ENCODE data around the gene RNU2-1.
"Not testable (repeated sequence)": the region's sequence is repeated elsewhere in the genome, so short reads cannot be mapped to it uniquely, and the experiment has no call there.

The RNU2-1 gene

DNA sequence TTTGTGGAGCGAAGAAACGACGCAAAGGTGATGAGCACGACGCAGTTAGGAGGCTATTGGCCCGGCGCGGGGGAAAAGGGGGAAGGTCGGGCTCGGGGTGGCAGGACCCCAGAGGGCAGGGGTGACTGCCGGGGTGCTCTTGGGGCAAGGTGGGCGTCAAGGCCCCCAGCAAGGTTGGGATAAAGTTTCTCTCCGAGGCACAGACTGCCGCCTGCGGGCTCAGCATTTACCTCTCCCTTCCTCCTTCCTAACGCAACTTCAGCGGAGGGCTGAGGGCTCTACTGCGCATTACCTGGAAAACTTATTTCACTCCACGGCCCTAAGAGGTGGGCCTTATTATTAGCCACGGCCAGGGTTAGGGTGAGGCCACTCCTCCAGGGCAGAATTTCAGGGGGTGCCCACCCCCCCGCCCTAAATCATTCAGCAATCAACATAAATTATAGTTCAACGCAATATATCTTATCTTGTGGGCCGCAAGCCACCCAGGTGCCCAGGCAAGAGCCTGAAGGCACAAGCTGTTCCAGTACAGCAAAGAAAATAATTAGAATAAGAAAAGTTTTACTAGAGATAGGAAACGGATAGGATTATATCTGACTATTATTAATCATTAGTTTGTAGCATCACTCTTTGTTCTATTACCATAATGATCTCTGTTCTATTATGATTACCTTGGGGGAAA is 1.6 kb downstream of the RNU2-1 start:
- H3K4me2 ChIP-seq (ENCODE audit: insufficient read depth, low read length, poor library complexity, severe bottlenecking); H2BK12ac ChIP-seq (ENCODE audit: low read length); H3K9ac ChIP-seq (ENCODE audit: low read depth, low read length, poor library complexity); H2BK5ac ChIP-seq (ENCODE audit: low read length); H3K18ac ChIP-seq (ENCODE audit: low read length); H4K8ac ChIP-seq (ENCODE audit: low read depth, low read length); H3K27ac ChIP-seq (replicated peaks; ENCODE audit: low read length); H2AFZ ChIP-seq (ENCODE audit: low read length); H2AK5ac ChIP-seq (ENCODE audit: low read depth, low read length); H3K14ac ChIP-seq (ENCODE audit: low read length); H3K4ac ChIP-seq (ENCODE audit: low read length); H4K91ac ChIP-seq (ENCODE audit: low read depth, low read length, poor library complexity); H3K79me1 ChIP-seq (ENCODE audit: low read depth, low read length); H3K4me3 ChIP-seq (ENCODE audit: low read length in 2 of 2); H2BK15ac ChIP-seq (ENCODE audit: low read length); H3K27me3 ChIP-seq (ENCODE audit: control insufficient read depth in 3 of 3, insufficient read depth in 3 of 3, low read depth in 1 of 3, low read length in 3 of 3); H3K4me1 ChIP-seq (ENCODE audit: control insufficient read depth in 2 of 2, insufficient read depth in 1 of 2, low read depth in 1 of 2, low read length in 2 of 2); H3K23ac ChIP-seq (ENCODE audit: low read depth, low read length, poor library complexity); H2BK120ac ChIP-seq (ENCODE audit: low read depth, low read length); H3K36me3 ChIP-seq (replicated peaks in 1 of 2; ENCODE audit: control insufficient read depth in 2 of 2, insufficient read depth in 2 of 2, low read length in 2 of 2); H3K9me3 ChIP-seq (replicated peaks in 1 of 2; ENCODE audit: control insufficient read depth in 2 of 2, insufficient read depth in 1 of 2, low read depth in 1 of 2, low read length in 2 of 2); DNase-seq (ENCODE audit: low spot score): not testable (repeated sequence)
- WGBS, 2 donors (ENCODE audit: extremely low coverage in 2 of 2, insufficient read length in 2 of 2, insufficient replicate concordance in 1 of 2) = no CpG with 5 or more reads among the region's 24 CpGs

DNA sequence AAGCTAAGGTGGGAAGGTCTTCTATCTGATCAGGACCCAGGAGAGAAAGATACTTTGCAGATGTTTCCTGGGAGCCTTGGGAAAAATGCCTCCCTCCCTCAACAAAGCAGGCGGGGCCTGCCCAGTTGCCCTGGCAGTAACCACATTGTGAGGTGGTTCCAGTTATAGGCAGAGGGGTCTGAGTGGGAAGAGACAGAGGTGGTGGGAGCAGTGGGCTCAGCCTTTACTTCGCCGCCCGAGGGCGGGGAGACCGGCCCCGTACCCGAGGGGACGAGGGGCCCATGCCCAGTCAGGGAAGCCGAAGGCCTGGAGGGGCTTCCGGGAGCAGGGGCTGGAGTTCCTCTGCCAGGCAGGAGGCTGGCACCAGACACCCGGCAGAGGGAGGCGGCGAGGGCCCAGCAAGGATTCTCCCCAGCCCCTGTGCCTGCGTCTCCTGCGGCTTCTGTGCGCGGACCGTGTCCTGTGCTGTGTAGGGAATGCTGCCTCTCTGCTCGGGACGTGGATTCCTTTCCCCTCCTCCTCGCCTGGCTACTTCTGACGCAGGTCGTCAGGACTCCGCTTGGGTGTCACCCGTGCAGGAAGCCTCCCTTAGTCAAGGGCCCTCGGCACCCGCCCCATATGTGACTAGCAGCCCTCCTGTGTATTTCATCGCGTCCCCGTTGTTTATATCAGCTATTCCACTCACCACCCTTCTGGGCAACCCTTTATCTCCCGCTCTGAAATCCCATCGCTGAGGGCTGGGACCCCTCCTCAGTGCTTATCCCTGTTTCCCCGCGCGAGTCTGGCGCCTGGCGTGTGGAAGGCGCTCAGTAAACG is 2.4 kb downstream of the RNU2-1 start:
- H3K4me3 ChIP-seq (ENCODE audit: low read length in 2 of 2); H2AK5ac ChIP-seq (ENCODE audit: low read depth, low read length); H2BK12ac ChIP-seq (ENCODE audit: low read length); H3K9ac ChIP-seq (ENCODE audit: low read depth, low read length, poor library complexity); H3K14ac ChIP-seq (ENCODE audit: low read length); H3K23ac ChIP-seq (ENCODE audit: low read depth, low read length, poor library complexity); H2AFZ ChIP-seq (ENCODE audit: low read length); H3K36me3 ChIP-seq (replicated peaks in 1 of 2; ENCODE audit: control insufficient read depth in 2 of 2, insufficient read depth in 2 of 2, low read length in 2 of 2); H4K8ac ChIP-seq (ENCODE audit: low read depth, low read length); H2BK15ac ChIP-seq (ENCODE audit: low read length); H2BK120ac ChIP-seq (ENCODE audit: low read depth, low read length); H3K4me1 ChIP-seq (ENCODE audit: control insufficient read depth in 2 of 2, insufficient read depth in 1 of 2, low read depth in 1 of 2, low read length in 2 of 2); H3K4ac ChIP-seq (ENCODE audit: low read length); DNase-seq (ENCODE audit: low spot score); H3K4me2 ChIP-seq (ENCODE audit: insufficient read depth, low read length, poor library complexity, severe bottlenecking); H3K27me3 ChIP-seq (ENCODE audit: control insufficient read depth in 3 of 3, insufficient read depth in 3 of 3, low read depth in 1 of 3, low read length in 3 of 3); H4K91ac ChIP-seq (ENCODE audit: low read depth, low read length, poor library complexity); H3K9me3 ChIP-seq (replicated peaks in 1 of 2; ENCODE audit: control insufficient read depth in 2 of 2, insufficient read depth in 1 of 2, low read depth in 1 of 2, low read length in 2 of 2); H3K27ac ChIP-seq (replicated peaks; ENCODE audit: low read length); H3K79me1 ChIP-seq (ENCODE audit: low read depth, low read length); H2BK5ac ChIP-seq (ENCODE audit: low read length); H3K18ac ChIP-seq (ENCODE audit: low read length): not testable (repeated sequence)
- no CpG with 5 or more reads among the region's 40 CpGs for WGBS, 2 donors (ENCODE audit: extremely low coverage in 2 of 2, insufficient read length in 2 of 2, insufficient replicate concordance in 1 of 2)

DNA sequence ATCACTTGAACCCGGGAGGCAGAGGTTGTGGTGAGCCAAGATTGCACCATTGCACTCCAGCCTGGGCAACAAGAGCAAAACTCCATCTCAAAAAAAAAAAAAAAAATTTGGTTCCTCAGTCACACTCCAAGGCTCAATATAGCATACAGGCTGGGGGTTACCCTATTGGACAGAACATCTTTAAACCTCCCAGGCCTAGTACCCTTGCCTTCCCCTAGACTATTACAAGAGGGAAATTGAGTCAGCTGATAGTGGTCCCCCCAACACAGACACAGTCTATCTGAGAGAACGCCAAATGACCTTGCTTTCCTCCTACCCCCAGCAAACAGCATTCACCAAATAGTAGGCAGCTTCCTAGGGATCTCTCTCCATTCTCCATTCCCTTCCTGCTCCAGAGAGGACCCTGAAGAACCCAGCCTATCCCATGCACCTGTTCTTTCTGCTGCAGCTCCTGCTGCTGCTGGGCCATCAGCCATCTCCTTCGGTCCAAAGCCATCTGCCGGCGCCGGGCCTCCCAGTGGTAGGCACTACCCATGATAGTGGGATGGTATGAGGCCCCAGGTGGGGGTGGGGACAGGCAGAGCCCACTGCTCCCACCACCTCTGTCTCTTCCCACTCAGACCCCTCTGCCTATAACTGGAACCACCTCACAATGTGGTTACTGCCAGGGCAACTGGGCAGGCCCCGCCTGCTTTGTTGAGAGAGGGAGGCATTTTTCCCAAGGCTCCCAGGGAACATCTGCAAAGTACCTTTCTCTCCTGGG is 5.6 kb downstream of the RNU2-1 start, which contains the start of gene CCDC200:
CCDC200 (minus strand) TSS at position 604 of the 763 bp plus-strand sequence; CDS start at position 535, 69 bp downstream.
- not testable (repeated sequence) for H3K4ac ChIP-seq (ENCODE audit: low read length); H3K9ac ChIP-seq (ENCODE audit: low read depth, low read length, poor library complexity); H3K4me1 ChIP-seq (ENCODE audit: control insufficient read depth in 2 of 2, insufficient read depth in 1 of 2, low read depth in 1 of 2, low read length in 2 of 2); H3K27me3 ChIP-seq (ENCODE audit: control insufficient read depth in 3 of 3, insufficient read depth in 3 of 3, low read depth in 1 of 3, low read length in 3 of 3); H3K4me2 ChIP-seq (ENCODE audit: insufficient read depth, low read length, poor library complexity, severe bottlenecking); H3K9me3 ChIP-seq (replicated peaks in 1 of 2; ENCODE audit: control insufficient read depth in 2 of 2, insufficient read depth in 1 of 2, low read depth in 1 of 2, low read length in 2 of 2); H3K18ac ChIP-seq (ENCODE audit: low read length); H3K27ac ChIP-seq (replicated peaks; ENCODE audit: low read length); H3K14ac ChIP-seq (ENCODE audit: low read length); H4K8ac ChIP-seq (ENCODE audit: low read depth, low read length); H3K4me3 ChIP-seq (ENCODE audit: low read length in 2 of 2); H2AFZ ChIP-seq (ENCODE audit: low read length); H4K91ac ChIP-seq (ENCODE audit: low read depth, low read length, poor library complexity); H3K79me1 ChIP-seq (ENCODE audit: low read depth, low read length); H2BK12ac ChIP-seq (ENCODE audit: low read length); H3K23ac ChIP-seq (ENCODE audit: low read depth, low read length, poor library complexity); H3K36me3 ChIP-seq (replicated peaks in 1 of 2; ENCODE audit: control insufficient read depth in 2 of 2, insufficient read depth in 2 of 2, low read length in 2 of 2); H2AK5ac ChIP-seq (ENCODE audit: low read depth, low read length); H2BK15ac ChIP-seq (ENCODE audit: low read length); DNase-seq (ENCODE audit: low spot score); H2BK120ac ChIP-seq (ENCODE audit: low read depth, low read length); H2BK5ac ChIP-seq (ENCODE audit: low read length)
- WGBS, 2 donors (ENCODE audit: extremely low coverage in 2 of 2, insufficient read length in 2 of 2, insufficient replicate concordance in 1 of 2) = no CpG with 5 or more reads among the region's 7 CpGs

DNA sequence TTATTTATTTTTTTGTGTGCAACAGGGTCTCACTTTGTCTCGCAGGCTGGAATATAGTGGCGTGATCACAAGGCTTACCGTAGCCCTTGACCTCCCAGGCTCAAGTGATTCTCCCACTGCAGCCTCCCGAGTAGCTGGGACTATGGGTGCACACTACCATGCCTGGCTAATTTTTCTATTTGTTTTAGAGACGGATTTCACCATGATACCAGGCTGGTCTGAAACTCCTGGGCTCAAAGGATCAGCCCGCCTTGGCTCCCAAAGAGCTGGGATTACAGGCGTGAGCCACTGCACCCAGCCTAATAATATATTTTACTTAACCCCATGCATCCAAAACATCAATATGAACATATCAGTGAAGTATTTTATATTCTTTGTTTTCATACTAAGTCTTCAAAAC is 7.4 kb downstream of the RNU2-1 start:
- no CpG with 5 or more reads among the region's 7 CpGs for WGBS, 2 donors (ENCODE audit: extremely low coverage in 2 of 2, insufficient read length in 2 of 2, insufficient replicate concordance in 1 of 2)
- H3K27me3 ChIP-seq (ENCODE audit: control insufficient read depth in 3 of 3, insufficient read depth in 3 of 3, low read depth in 1 of 3, low read length in 3 of 3) = no peaks in the 10 kb centered on the region
- H3K23ac ChIP-seq (ENCODE audit: low read depth, low read length, poor library complexity) = no peak overlapping the region
- H3K79me1 ChIP-seq (ENCODE audit: low read depth, low read length) = no peaks in the 10 kb centered on the region
- no peak overlapping the region for H4K8ac ChIP-seq (ENCODE audit: low read depth, low read length)
- H2AFZ ChIP-seq (ENCODE audit: low read length) = no peak overlapping the region
- no peak overlapping the region for H3K9ac ChIP-seq (ENCODE audit: low read depth, low read length, poor library complexity)
- no peak overlapping the region for H3K27ac ChIP-seq (replicated peaks; ENCODE audit: low read length)
- no peak overlapping the region for H3K4me3 ChIP-seq (ENCODE audit: low read length in 2 of 2)
- no peak overlapping the region for H2BK15ac ChIP-seq (ENCODE audit: low read length)
- no peak overlapping the region for H4K91ac ChIP-seq (ENCODE audit: low read depth, low read length, poor library complexity)
- H3K4me1 ChIP-seq (ENCODE audit: control insufficient read depth in 2 of 2, insufficient read depth in 1 of 2, low read depth in 1 of 2, low read length in 2 of 2) = no peaks in the 10 kb centered on the region
- H3K14ac ChIP-seq (ENCODE audit: low read length) = no peak overlapping the region
- H2BK12ac ChIP-seq (ENCODE audit: low read length) = no peak overlapping the region
- H3K4ac ChIP-seq (ENCODE audit: low read length) = no peak overlapping the region
- no peaks in the 10 kb centered on the region for H3K9me3 ChIP-seq (replicated peaks in 1 of 2; ENCODE audit: control insufficient read depth in 2 of 2, insufficient read depth in 1 of 2, low read depth in 1 of 2, low read length in 2 of 2)
- H2BK120ac ChIP-seq (ENCODE audit: low read depth, low read length) = no peak overlapping the region
- H3K36me3 ChIP-seq (replicated peaks in 1 of 2; ENCODE audit: control insufficient read depth in 2 of 2, insufficient read depth in 2 of 2, low read length in 2 of 2) = no peaks in the 10 kb centered on the region
- DNase-seq (ENCODE audit: low spot score) = no peak
- H3K4me2 ChIP-seq (ENCODE audit: insufficient read depth, low read length, poor library complexity, severe bottlenecking) = no peak overlapping the region
- H2AK5ac ChIP-seq (ENCODE audit: low read depth, low read length) = no peak overlapping the region
- H2BK5ac ChIP-seq (ENCODE audit: low read length) = no peak overlapping the region
- no peak overlapping the region for H3K18ac ChIP-seq (ENCODE audit: low read length)
